ENCODE measurements around the gene COL27A1.

The COL27A1 gene

DNA sequence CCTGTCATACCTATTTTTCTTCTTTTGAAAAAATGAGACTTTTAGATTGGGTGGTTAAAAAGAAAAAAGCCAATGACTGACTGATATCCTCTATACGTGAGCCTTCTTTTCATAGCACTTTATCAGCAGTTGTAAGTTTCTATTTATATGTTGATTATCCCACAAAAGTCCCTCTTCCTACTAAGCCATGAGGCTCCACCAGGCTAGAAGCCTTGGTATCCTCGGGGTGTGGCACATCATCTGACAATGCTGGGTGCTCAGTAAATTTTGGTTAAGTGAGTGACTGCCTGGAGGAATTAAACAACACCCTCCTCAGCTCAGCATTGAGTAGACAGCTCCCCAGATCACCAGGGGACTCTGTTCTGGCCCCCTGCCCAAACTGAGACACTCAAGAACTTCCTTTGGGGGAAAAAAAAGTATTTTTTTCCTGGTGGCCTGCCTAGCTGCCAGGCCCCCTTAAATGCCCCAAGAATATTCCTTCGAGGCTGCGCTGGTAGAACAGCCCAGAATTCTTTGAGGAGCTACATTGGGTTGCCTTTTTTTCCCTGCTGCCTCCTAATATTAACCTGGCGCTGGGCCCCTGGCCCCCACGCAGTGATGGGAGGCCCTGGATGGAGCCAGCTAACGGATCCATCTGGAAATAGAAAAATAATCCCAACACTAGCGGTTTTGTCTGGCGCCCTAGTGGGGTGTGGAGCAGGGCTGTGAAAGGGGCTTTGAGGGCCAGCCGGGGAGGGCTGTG, 23.4 kb upstream of the COL27A1 start:
- DNase-seq, result no peak
- no peak overlapping the region for H3K27ac Mint-ChIP-seq
- no peak for ATAC-seq
- no peaks in the 10 kb centered on the region for H3K4me1 Mint-ChIP-seq
- H3K27me3 Mint-ChIP-seq, result peaks cover 22% of the 10 kb centered on the region
- H3K4me3 Mint-ChIP-seq, result no peak overlapping the region
- H3K9me3 Mint-ChIP-seq, result peaks cover 4 to 7% of the 10 kb centered on the region in 2 donors

DNA sequence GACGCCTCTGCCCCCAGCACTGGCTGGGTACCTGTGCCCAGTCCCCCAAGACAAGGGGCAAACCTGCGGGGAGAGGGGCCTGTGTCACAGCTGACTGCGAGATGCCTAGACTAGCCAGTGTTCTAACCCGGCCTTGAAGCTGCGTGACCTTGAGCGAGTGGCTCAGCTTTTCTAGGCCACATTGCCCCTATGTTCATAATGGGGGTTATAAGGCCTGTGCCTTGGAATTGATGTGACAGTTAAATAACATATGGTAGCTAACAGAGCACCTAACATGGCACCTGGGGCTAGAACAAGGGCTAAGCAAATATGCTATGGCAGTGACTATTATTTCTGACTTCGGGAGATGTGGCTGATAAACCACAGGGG, 22.8 kb upstream of the COL27A1 start:
- no peak for ATAC-seq
- H3K27me3 Mint-ChIP-seq, result peaks cover 17% of the 10 kb centered on the region
- H3K9me3 Mint-ChIP-seq, result peaks cover 0 to 1% of the 10 kb centered on the region in 2 donors
- H3K27ac Mint-ChIP-seq, result no peak overlapping the region
- H3K4me1 Mint-ChIP-seq, result no peaks in the 10 kb centered on the region
- DNase-seq, result no peak
- no peak overlapping the region for H3K4me3 Mint-ChIP-seq

DNA sequence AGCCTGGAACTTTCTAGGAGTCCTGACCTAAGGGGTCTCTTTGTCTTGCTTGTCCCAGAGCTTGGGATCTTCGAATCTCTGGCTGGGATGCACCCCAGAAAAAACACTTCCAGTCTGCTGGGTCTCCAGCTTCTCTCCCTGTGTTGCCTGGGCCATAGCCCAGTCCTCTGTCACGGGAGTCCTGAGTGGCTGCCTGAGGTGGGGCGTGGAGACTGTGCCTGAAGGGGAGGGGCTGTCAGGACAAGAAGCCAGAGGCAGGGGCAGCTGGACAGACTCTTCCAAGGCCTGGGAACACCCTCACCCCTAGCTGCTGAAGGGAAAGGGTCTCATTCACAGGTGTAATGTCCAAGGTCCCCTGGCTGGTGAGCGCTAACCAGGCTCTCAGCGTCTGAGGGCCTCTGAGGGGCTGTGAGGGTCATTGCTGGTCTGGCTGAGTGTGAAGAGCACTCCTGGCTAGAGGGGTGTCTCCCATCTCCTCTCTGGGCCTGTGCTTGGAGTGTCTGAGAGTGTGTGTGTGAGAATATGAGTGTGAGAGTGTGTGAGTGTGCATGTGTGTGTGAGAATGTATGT, 20.4 kb upstream of the COL27A1 start:
- H3K4me1 Mint-ChIP-seq, result no peaks in the 10 kb centered on the region
- ATAC-seq (no peak), DNase-seq (no peak)
- peaks cover 8% of the 10 kb centered on the region for H3K27me3 Mint-ChIP-seq
- no peak overlapping the region for H3K27ac Mint-ChIP-seq
- H3K9me3 Mint-ChIP-seq, result no peaks in the 10 kb centered on the region
- H3K4me3 Mint-ChIP-seq, result no peak overlapping the region

DNA sequence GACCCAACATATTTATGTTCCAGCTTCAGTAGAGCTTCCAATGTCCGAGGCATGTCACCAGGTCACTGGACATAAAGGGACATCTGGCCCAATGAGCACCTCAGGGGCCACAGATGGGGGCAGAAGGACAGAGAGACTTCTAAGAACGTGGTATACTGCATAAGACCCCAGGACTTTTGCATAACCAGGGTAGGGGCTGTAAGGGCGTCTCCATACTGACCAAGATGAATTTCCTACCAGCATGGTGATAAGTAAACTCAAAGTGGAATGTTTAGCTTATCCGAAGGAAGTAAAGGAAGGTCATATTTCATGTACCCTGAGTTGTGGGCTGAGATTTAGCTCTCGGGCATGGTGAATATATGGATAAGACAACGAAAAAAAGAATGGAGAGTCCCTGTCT, 17.5 kb upstream of the COL27A1 start:
- peaks cover 19% of the 10 kb centered on the region for H3K27me3 Mint-ChIP-seq
- H3K27ac Mint-ChIP-seq, result no peak overlapping the region
- H3K4me3 Mint-ChIP-seq, result no peak overlapping the region
- no peaks in the 10 kb centered on the region for H3K9me3 Mint-ChIP-seq
- H3K4me1 Mint-ChIP-seq, result no peaks in the 10 kb centered on the region
- DNase-seq (no peak), ATAC-seq (no peak)

DNA sequence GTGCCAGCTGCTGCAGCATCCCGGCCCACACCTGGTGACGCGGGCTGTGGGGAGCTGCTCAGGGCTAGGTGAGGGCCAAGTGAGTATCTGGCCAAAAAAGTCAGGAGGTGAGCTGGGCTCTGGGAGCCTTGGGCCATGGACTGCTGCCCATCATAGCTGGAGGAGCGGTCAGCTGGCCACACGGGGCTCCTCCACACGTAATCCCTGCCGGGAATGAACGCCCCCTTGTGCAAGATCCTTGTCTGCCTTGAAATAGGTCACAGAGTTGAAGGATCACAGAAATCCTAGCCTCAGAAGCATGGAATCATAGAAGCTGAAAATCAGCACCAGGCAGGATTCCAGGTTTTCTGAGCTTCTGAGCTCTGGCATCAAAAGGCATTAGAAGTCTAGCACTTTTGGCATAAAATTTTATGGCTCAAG, 16.8 kb upstream of the COL27A1 start:
- H3K27ac Mint-ChIP-seq, result no peak overlapping the region
- ATAC-seq (no peak), DNase-seq (no peak)
- H3K9me3 Mint-ChIP-seq, result no peaks in the 10 kb centered on the region
- no peak overlapping the region for H3K4me3 Mint-ChIP-seq
- H3K27me3 Mint-ChIP-seq, result peaks cover 15% of the 10 kb centered on the region
- no peaks in the 10 kb centered on the region for H3K4me1 Mint-ChIP-seq

DNA sequence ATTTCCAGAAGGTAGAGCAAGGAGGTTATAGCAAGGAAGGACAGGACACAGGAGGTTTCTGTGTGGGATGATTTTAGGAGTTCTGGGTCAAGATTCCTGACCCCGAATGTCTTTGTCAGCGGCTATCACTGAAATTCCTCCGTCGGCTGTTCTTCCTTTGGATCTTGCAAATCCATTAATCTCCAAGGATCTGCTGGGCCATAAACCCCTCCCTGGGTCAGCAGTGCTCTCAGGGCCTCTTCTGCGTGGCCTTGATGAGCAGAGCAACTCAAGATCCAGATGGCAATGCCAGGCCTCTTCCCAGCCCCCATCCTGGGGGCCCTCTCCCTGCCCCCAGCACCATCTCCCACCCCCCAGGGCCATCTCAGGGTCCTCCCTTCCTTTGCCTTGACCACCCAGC, 16.3 kb upstream of the COL27A1 start:
- no peak for DNase-seq
- peaks cover 11% of the 10 kb centered on the region for H3K27me3 Mint-ChIP-seq
- H3K4me1 Mint-ChIP-seq, result no peaks in the 10 kb centered on the region
- no peaks in the 10 kb centered on the region for H3K9me3 Mint-ChIP-seq
- no peak for ATAC-seq
- H3K27ac Mint-ChIP-seq, result no peak overlapping the region
- no peak overlapping the region for H3K4me3 Mint-ChIP-seq

DNA sequence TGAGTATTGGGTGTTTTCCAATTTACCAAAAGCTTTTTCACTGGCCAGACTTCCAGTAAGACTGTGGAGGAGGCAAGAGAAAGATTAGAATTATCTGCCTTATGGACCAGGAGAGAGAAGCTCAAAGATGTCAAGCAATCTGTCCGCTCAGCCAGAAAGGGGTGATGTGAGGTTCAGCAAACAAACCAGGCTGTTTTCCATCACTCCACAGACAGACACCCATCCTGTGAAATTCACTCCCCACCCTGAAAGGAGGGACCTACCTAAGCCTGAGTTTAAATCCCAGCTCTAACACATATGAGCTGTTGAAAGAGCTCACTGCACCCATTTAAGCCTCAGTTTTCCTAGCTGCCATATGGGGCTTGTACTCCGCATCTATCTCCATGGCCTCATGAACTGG, 14.9 kb upstream of the COL27A1 start:
- ATAC-seq (no peak), DNase-seq (no peak)
- H3K4me1 Mint-ChIP-seq, result no peaks in the 10 kb centered on the region
- H3K4me3 Mint-ChIP-seq, result no peak overlapping the region
- peaks cover 11% of the 10 kb centered on the region for H3K27me3 Mint-ChIP-seq
- no peaks in the 10 kb centered on the region for H3K9me3 Mint-ChIP-seq
- no peak overlapping the region for H3K27ac Mint-ChIP-seq

DNA sequence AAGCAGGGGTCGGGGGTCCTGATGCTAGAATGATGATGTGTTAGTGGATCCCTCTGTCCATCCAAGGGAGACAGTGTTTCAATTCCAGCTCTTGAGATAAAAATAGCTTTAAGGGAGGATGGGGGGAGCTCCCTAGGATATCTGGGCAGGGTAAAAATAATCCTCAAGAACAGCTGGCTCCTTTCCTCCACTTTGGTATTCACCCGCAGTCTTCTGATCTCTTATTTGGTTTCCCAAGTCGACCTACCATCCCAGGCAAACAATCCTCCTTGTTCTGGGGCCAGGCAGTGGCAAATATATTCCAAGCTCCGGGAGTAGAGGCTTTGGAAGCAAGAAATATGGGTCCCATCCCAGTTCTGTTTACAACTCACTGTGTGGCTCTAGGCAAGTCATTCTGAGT, 14.5 kb upstream of the COL27A1 start:
- no peak overlapping the region for H3K27ac Mint-ChIP-seq

DNA sequence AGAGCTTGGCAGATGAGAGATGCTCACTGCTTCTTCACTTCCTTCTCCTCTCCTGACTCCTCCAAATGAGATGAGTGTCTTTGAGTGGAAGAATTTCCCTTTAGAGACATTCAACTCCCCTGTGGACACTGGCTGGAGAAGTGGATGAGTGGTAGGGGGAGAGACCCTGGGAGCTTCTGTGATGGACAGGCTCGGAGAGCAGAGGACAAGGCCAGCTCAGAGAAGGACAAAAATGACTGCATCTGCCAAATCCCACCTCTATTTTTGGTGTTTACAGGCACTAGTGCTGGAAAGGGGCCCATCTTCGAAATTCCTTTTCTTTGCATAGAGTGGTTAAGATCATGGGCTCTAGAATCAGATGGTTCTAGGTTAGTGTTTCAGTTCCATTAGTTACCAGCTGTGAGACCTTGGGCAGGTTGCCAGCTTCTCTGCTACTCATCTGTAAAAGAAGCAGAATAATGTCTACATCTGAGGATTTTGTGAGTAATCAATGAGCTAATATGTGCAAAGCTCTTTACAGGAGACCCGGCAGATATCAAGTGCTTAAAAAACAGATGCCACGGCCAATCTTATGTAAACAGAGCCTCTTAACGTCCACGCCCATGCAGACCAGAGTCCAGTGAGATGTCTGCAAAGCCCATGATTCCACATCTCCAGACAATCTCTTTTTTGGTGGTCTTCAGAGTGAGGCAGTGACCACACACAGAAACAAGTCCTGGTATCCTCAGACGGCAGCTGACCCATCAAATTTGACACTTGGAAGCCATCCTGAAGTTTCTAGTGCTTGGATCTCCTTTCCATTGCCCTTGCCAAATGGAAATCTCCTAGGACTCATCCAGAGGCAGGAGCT, 13.6 kb upstream of the COL27A1 start:
- DNase-seq (no peak), ATAC-seq (no peak)
- peaks cover 18% of the 10 kb centered on the region for H3K27me3 Mint-ChIP-seq
- H3K27ac Mint-ChIP-seq, result no peak overlapping the region
- no peaks in the 10 kb centered on the region for H3K9me3 Mint-ChIP-seq
- H3K4me1 Mint-ChIP-seq, result no peaks in the 10 kb centered on the region
- no peak overlapping the region for H3K4me3 Mint-ChIP-seq

More for the DNA sequence above, 14.5 kb upstream of the COL27A1 start:
- Mint-ChIP-seq H3K27me3 (peaks cover 11% of the 10 kb centered on the region), H3K9me3 (no peaks in the 10 kb centered on the region), H3K4me1 (no peaks in the 10 kb centered on the region), H3K4me3 (no peak overlapping the region)
- DNase-seq, result no peak
- no peak for ATAC-seq

DNA sequence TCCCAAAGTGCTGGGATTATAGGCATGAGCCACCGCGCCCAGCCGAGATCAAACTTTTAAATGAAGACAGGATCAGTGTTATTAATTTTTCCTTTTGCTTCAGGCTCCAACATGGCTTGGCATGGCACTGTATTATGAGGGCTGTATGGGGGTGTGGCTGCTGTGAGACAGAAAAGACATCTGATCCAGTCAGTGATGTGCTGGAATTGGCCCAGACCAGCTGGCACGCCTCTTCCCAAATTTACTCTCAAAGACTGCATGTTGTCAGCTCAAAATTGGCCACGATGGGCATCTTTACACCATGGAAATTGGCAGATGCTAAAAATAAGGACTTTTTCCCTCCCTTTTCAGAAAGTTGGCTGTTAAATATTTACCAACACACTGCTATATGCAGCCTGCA, 12.1 kb upstream of the COL27A1 start:
- Mint-ChIP-seq H3K4me1 (no peaks in the 10 kb centered on the region), H3K27ac (peak overlapping the region in 1 of 2 donors; percentile 34), H3K4me3 (no peak overlapping the region), H3K27me3 (peaks cover 24% of the 10 kb centered on the region), H3K9me3 (no peaks in the 10 kb centered on the region)
- no peak for DNase-seq
- ATAC-seq, result no peak

DNA sequence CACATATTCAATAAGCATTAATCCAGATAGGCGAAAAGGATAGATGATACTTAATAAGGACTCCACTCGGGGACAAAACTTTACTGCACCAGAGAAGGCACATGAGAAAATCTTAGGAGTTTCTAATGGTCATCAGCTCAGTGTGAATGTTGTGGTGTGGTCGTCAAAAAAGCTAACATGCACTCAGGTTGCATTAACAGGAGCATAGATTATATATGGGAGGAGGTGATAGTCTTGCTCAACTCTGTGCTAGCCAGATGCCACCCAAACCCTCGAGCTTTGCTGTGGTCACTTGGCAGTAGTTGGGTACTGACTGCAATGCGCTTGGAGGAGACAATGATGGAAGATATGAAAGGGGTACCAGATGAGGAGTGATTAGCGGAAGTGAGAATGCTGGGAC, 8.6 kb upstream of the COL27A1 start:
- DNase-seq, result no peak
- Mint-ChIP-seq H3K9me3 (no peaks in the 10 kb centered on the region), H3K27ac (no peak overlapping the region), H3K4me3 (no peak overlapping the region), H3K4me1 (no peaks in the 10 kb centered on the region), H3K27me3 (peaks cover 49% of the 10 kb centered on the region)
- ATAC-seq, result no peak

DNA sequence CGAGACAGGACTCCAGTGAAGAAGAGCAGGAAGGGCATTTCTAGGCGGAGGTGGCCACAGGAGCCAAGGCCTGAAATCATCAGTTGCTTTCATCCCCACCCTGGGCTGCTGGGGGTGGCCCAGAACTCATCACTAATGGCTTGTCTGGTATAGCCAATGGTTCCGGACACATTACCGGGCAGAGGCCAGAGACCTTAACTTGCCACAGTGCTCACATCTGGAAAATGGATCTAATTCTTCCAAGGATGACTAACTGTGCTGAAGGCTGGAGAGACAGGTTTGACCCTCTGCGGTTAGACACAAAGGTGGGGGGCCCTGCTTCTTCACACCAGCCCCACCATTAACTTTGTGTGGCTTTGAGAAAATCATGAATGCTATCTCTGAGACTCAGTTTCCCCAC, 6.2 kb upstream of the COL27A1 start:
- no peak for ATAC-seq
- no peak overlapping the region for H3K27ac Mint-ChIP-seq
- no peak for DNase-seq
- H3K4me1 Mint-ChIP-seq, result peaks cover 4% of the 10 kb centered on the region
- peaks cover 58% of the 10 kb centered on the region for H3K27me3 Mint-ChIP-seq
- H3K9me3 Mint-ChIP-seq, result no peaks in the 10 kb centered on the region
- no peak overlapping the region for H3K4me3 Mint-ChIP-seq

DNA sequence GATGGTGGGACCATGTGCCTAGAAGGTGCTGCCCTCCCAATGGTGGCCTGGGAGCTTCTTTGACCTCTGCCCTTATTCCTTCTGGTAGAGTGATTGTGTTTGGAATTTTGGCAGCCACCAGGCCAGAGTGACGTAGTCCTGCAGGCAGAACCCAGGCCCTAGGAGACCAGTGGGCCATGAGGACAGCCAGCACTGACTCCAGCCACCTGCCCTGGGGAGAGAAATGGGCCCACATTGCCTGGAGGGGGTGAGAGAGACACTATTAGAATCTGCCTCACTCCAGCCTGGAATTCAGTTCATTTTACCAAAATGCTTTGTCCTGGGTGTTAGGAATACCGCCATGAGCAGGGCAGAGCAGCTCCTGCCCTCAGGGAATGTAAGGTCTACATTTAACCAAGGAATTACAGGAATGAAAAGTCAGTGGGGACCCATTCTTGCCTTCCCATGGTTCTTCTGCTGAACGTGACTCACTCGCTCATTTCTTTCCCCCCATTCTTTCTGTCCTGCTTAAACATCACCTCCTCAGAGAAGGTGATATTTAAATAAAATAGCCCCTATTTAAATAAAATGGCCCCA, 5.5 kb upstream of the COL27A1 start:
- Mint-ChIP-seq H3K4me1 (peaks cover 11% of the 10 kb centered on the region), H3K27me3 (peaks cover 65% of the 10 kb centered on the region), H3K9me3 (no peaks in the 10 kb centered on the region), H3K4me3 (no peak overlapping the region), H3K27ac (no peak overlapping the region)
- DNase-seq, result no peak
- no peak for ATAC-seq

DNA sequence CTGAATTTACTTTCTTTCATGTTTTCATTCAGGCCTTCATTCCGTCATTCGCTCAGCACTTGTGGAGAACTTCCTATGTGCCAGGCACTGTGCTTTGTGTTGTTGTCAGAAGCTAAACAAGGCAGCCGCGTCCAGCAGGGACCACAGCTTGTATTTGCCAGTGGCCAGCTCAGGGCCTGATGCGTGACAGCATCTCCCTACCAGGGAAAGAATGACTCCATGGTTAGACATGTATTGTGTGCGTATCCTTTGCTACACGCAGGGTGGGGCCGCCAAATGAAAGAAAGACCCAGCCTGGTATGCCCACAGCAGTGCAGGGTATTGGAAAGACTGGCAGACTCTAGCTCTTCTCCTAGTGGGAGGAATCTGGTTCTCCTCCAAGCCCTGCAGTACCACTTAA, 4.7 kb upstream of the COL27A1 start:
- no peak for DNase-seq
- H3K9me3 Mint-ChIP-seq, result no peaks in the 10 kb centered on the region
- H3K4me3 Mint-ChIP-seq, result no peak overlapping the region
- peaks cover 15% of the 10 kb centered on the region for H3K4me1 Mint-ChIP-seq
- H3K27ac Mint-ChIP-seq, result peak overlapping the region in 1 of 2 donors; percentile 52
- ATAC-seq, result no peak
- H3K27me3 Mint-ChIP-seq, result peaks cover 68% of the 10 kb centered on the region

DNA sequence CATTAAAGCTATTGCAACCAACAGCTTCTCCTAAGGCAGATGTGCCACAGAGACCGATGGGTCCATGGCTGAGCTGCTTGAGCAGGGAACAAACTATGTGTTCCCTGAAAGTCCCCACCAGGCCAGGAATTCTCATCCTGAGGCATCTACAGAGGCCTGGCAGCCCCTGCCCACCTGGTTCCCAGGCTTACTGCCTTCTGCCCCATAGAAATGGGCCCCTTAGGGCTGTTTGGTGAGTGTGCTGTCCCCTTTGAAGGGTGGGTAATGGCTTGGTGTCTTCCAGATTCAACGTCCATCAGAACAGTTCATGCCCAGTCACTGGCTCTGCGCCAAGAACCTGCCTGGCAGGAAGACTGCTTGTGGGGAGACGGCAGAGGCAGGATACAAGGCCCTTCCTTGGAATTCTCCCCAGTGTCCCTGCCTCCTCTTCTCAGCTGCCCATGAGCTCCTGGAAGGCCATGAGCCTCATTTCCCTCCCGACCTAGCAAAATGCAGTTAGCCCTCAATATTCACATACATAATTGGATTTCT, 3.8 kb upstream of the COL27A1 start:
- H3K4me3 Mint-ChIP-seq, result no peak overlapping the region
- no peak overlapping the region for H3K27ac Mint-ChIP-seq
- no peak for ATAC-seq
- H3K4me1 Mint-ChIP-seq, result peaks cover 20% of the 10 kb centered on the region
- DNase-seq, result no peak
- H3K27me3 Mint-ChIP-seq, result peaks cover 64% of the 10 kb centered on the region
- H3K9me3 Mint-ChIP-seq, result no peaks in the 10 kb centered on the region
